Activated naive CD4-positive, alpha-beta T cell treated with anti-CD3 and anti-CD28 coated beads for 36 hours (primary cell): ENCODE data around the gene ITPR1. TPM values are rescaled to one million over a fixed set of nuclear protein-coding genes. Genes with fewer than 3 reads are reported as not detected.

Source experiments
- CTCF ChIA-PET: fragments of 350-600 bp; sonication (Branson Sonifier 250); formaldehyde crosslinking; loops from one replicate; lab custom pipeline; 2021; ENCODE audit warnings: antibody characterized with exemption; lab: Charles Lee
- DNase-seq: peaks from one replicate; pipeline ENCODE4 v3.0.0-alpha.2; 2020
- H3K27ac Mint-ChIP-seq: one replicate; pipeline ENCODE4 v1.8.0; 2021; ENCODE audit warnings: mild to moderate bottlenecking, mixed read lengths
- H3K27me3 Mint-ChIP-seq: one replicate; pipeline ENCODE4 v1.8.0; 2021; ENCODE audit warnings: low read depth, mixed read lengths
- H3K36me3 Mint-ChIP-seq: one replicate; pipeline ENCODE4 v1.8.0; 2021; ENCODE audit warnings: low read depth, mixed read lengths
- H3K4me1 Mint-ChIP-seq: one replicate; pipeline ENCODE4 v1.8.0; 2021; ENCODE audit warnings: low read depth, mixed read lengths
- H3K4me3 Mint-ChIP-seq: one replicate; pipeline ENCODE4 v1.8.0; 2021; ENCODE audit warnings: mild to moderate bottlenecking, moderate library complexity, mixed read lengths
- H3K9me3 Mint-ChIP-seq: one replicate; pipeline ENCODE4 v1.8.0; 2021; ENCODE audit warnings: mixed read lengths
- intact Hi-C: fragments of 100-400 bp; cut with micrococcal nuclease; formaldehyde crosslinking; loops from one replicate; pipeline ENCODE4 v1.15.1; 2023
- total RNA-seq, 2 experiments: library from RNA; stranded (reverse); gene quantifications; one replicate each; pipeline ENCODE4 v1.2.3, GENCODE V29; 2021

The ITPR1 gene
- total RNA-seq, 2 experiments from 2014 or later: 38.5 to 41.1 TPM

DNA sequence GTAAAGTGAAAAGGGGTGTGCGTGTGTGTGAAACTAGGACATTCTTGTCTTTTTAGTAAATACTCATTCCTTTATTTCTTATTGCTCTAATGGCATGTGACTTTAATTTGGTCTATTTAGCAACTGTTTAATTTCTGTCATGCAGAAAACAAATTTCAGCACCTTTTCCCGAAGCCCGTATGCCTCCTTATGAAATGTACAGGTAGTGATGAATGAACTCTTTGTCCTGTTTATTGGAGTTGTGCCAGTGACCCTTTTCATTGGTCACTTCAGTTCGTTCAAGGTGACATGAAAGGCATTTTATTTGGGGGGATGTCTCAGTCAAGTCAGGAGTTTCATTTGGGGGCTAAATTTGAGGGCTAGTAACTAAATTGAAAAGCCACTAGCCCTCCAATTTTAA, 55.2 kb downstream of the ITPR1 start:
- peaks cover 5% of the 10 kb centered on the region for H3K4me1 Mint-ChIP-seq
- no peak for DNase-seq
- H3K9me3 Mint-ChIP-seq: no peaks in the 10 kb centered on the region
- H3K27ac Mint-ChIP-seq: no peak overlapping the region
- H3K36me3 Mint-ChIP-seq: peaks cover 1% of the 10 kb centered on the region
- H3K27me3 Mint-ChIP-seq: no peaks in the 10 kb centered on the region
- H3K4me3 Mint-ChIP-seq: no peak overlapping the region
- CTCF ChIA-PET: no interaction called here
- intact Hi-C loops: no loop called here

DNA sequence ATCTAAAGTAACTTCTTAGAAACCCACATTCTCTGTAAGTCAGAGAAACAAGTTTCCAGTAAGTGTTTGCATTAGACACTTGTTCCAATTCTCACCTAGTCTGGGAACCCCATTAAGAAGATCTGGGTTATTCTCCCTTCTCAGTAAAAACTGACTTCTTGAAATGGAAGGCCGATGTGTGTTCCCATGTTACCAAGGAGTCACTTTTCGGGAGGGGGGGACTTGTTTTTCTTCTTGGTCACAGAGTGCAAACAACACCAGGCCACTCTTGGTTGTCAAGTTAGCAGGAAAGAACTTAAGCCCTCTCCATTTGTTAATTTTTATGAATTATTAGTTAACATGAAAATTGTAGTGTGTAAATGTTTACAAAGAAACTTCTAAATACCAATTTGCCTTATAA, 55.6 kb downstream of the ITPR1 start:
- peaks cover 5% of the 10 kb centered on the region for H3K4me1 Mint-ChIP-seq
- no peak overlapping the region for H3K4me3 Mint-ChIP-seq
- no peak for DNase-seq
- H3K27me3 Mint-ChIP-seq: no peaks in the 10 kb centered on the region
- H3K27ac Mint-ChIP-seq: no peak overlapping the region
- CTCF ChIA-PET: no interaction called here
- intact Hi-C loops: no loop called here
- H3K36me3 Mint-ChIP-seq: peaks cover 1% of the 10 kb centered on the region
- H3K9me3 Mint-ChIP-seq: no peaks in the 10 kb centered on the region

DNA sequence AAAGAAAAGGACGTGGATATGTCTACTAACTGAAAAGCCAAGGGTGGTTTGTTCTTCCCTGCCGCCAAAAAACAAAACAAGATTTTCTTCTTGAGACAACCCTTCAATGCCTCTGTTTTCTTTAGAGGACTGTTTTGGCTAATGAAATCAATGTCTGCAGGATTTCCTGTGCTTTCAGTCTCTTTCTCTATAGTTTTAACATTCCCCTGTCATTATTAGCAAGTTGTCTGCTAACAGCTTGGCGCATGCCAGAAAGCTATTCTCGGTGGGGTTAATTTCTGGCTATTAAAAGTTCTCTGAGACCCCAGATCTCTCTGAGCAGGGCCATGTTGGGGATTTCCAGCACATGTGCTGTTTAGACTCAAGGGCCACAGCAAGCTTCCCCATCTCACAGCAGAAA, 56.7 kb downstream of the ITPR1 start:
- peaks cover 3% of the 10 kb centered on the region for H3K4me1 Mint-ChIP-seq
- no peak overlapping the region for H3K27ac Mint-ChIP-seq
- intact Hi-C loops: no loop called here
- CTCF ChIA-PET: no interaction called here
- peaks cover 3% of the 10 kb centered on the region for H3K36me3 Mint-ChIP-seq
- DNase-seq: no peak
- H3K9me3 Mint-ChIP-seq: no peaks in the 10 kb centered on the region
- no peaks in the 10 kb centered on the region for H3K27me3 Mint-ChIP-seq
- H3K4me3 Mint-ChIP-seq: no peak overlapping the region

DNA sequence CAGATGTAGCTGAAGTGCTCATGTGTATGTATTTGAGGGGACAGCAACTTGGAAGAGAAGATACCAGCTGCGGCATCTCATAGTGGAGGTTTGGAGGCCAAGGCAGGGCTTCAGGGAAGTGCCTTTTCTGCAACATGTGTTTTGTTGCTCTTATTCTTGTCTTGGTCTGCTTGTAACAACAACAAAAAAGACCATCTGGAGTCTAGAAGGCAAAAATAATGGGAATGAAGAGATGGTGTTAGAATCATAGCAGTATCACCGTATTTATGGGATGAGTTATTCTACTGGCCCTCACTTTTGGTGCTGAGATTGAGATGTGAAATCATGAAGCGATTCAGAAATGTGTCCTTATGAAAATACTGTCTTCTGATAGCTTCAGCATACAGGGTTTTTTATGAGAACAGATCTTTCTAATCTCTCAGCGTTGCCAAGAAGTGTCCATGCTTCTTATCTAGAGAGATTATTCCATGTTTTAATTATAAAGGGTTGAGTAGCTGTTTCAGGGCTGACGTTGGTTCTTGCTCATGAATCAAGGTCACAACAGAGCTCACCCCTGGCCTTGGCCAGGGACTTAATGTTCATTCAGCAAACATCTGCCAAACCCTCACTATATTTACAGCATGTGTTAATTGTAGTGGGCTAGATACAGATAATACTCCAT, 58.0 kb downstream of the ITPR1 start:
- CTCF ChIA-PET: no interaction called here

GRCh38 chr3:4551794-4552442, 58.8 kb downstream of the ITPR1 start:
- no peak overlapping the region for H3K27ac Mint-ChIP-seq
- no peaks in the 10 kb centered on the region for H3K27me3 Mint-ChIP-seq
- H3K36me3 Mint-ChIP-seq: peaks cover 11% of the 10 kb centered on the region
- no peak for DNase-seq
- H3K4me3 Mint-ChIP-seq: no peak overlapping the region
- peaks cover 9% of the 10 kb centered on the region for H3K9me3 Mint-ChIP-seq
- CTCF ChIA-PET: interaction anchor here (0.6 to 0.9 kb wide), 3 partner anchors 7 to 201 kb away, joined by 3 to 6 read pairs (median 4); no protein-coding TSS in a partner anchor
- intact Hi-C loops: no loop called here
- H3K4me1 Mint-ChIP-seq: no peaks in the 10 kb centered on the region

More for the DNA sequence above, 58.0 kb downstream of the ITPR1 start:
- Mint-ChIP-seq H3K36me3 (peaks cover 5% of the 10 kb centered on the region), H3K4me3 (no peak overlapping the region), H3K9me3 (peaks cover 2% of the 10 kb centered on the region), H3K27ac (no peak overlapping the region), H3K4me1 (peaks cover 2% of the 10 kb centered on the region), H3K27me3 (no peaks in the 10 kb centered on the region)
- intact Hi-C loops: no loop called here
- no peak for DNase-seq

- H3K4me1 Mint-ChIP-seq: no peaks in the 10 kb centered on the region
- H3K27ac Mint-ChIP-seq: no peak overlapping the region
- H3K36me3 Mint-ChIP-seq: peaks cover 15% of the 10 kb centered on the region
- DNase-seq: no peak
- H3K4me3 Mint-ChIP-seq: no peak overlapping the region
- CTCF ChIA-PET: interaction anchor here (0.8 to 0.9 kb wide), 2 partner anchors 8 to 202 kb away, joined by 3 to 4 read pairs; no protein-coding TSS in a partner anchor
- no peaks in the 10 kb centered on the region for H3K27me3 Mint-ChIP-seq
- H3K9me3 Mint-ChIP-seq: peaks cover 15% of the 10 kb centered on the region
- intact Hi-C loops: no loop called here
Measured at GRCh38 chr3:4552811-4553210, 59.7 kb downstream of the ITPR1 start.

DNA sequence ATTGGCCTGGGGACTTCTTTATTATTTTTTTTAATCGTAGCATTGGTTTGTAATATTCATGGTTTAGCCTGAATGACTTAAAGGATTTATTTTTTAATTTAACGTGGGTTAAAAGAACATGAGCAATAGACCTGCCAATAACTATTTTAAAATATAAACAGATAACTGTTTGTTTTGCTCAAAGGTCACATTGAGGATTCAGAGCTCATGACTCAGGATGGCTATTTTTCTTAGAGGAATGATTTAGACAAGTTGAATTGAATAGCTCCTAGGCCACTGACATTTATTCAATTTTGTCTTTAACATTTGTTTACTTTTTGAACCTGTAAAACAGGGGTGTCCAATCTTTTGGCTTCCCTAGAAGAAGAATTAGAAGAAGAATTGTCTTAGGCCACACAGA, 68.5 kb downstream of the ITPR1 start:
- peaks cover 11% of the 10 kb centered on the region for H3K9me3 Mint-ChIP-seq
- CTCF ChIA-PET: interaction anchor here (0.7 to 1.5 kb wide), 5 partner anchors 9 to 74 kb away, joined by 3 to 7 read pairs (median 4); no protein-coding TSS in a partner anchor
- no peak overlapping the region for H3K27ac Mint-ChIP-seq
- H3K4me3 Mint-ChIP-seq: no peak overlapping the region
- H3K36me3 Mint-ChIP-seq: peaks cover 6% of the 10 kb centered on the region
- no peak for DNase-seq
- peaks cover 8% of the 10 kb centered on the region for H3K4me1 Mint-ChIP-seq
- H3K27me3 Mint-ChIP-seq: no peaks in the 10 kb centered on the region
- intact Hi-C loops: no loop called here

GRCh38 chr3:4562595-4562994, 69.4 kb downstream of the ITPR1 start:
- Mint-ChIP-seq H3K9me3 (peaks cover 3% of the 10 kb centered on the region), H3K4me3 (no peak overlapping the region), H3K27me3 (no peaks in the 10 kb centered on the region), H3K27ac (no peak overlapping the region), H3K4me1 (peaks cover 8% of the 10 kb centered on the region), H3K36me3 (no peaks in the 10 kb centered on the region)
- intact Hi-C loops: no loop called here
- CTCF ChIA-PET: interaction anchor here (0.7 to 1.3 kb wide), 2 partner anchors 10 to 490 kb away, joined by 3 to 4 read pairs; no protein-coding TSS in a partner anchor
- DNase-seq: no peak

GRCh38 chr3:4564270-4564669, 71.1 kb downstream of the ITPR1 start:
- H3K27me3 Mint-ChIP-seq: no peaks in the 10 kb centered on the region
- DNase-seq: no peak
- no peaks in the 10 kb centered on the region for H3K9me3 Mint-ChIP-seq
- no peaks in the 10 kb centered on the region for H3K36me3 Mint-ChIP-seq
- CTCF ChIA-PET: interaction anchor here (0.7 kb wide), 1 partner anchor 233 kb away, joined by 3 read pairs; no protein-coding TSS in a partner anchor
- intact Hi-C loops: no loop called here
- H3K4me1 Mint-ChIP-seq: peaks cover 12% of the 10 kb centered on the region
- no peak overlapping the region for H3K27ac Mint-ChIP-seq
- H3K4me3 Mint-ChIP-seq: no peak overlapping the region

DNA sequence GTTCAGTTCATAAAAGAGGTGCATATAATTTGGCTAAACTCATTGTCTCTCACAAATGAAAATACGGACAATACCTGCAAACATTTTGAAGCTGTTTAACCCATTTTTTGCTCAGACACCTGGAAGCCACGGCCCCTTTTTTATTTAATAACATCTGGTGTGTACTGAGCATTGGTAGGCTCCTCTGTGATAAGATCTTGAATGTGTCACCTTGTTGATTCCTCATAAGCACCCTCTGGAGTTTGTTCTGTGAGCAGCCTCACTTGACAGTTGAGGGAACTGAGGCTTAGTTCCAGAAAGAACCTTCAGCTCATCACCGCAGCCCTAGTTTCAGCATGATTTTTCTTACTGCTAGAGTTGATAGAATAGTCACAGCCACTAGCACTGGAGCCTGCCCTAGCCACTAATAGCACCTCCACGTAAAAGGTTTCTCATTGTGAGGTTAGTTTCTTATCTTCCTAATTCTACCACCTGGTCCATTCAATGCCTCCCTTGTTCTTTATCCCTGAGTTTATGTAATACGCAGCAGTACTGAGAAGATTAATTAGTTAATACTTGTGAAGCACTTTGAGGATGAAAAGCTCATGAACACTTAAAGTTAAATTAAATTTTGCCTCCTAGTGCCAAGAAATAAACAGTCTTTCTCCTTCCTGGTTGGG, 71.9 kb downstream of the ITPR1 start:
- DNase-seq: no peak
- CTCF ChIA-PET: no interaction called here
- Mint-ChIP-seq H3K27me3 (no peaks in the 10 kb centered on the region), H3K9me3 (no peaks in the 10 kb centered on the region), H3K4me3 (no peak overlapping the region), H3K27ac (no peak overlapping the region), H3K4me1 (peaks cover 12% of the 10 kb centered on the region), H3K36me3 (no peaks in the 10 kb centered on the region)
- intact Hi-C loops: no loop called here

DNA sequence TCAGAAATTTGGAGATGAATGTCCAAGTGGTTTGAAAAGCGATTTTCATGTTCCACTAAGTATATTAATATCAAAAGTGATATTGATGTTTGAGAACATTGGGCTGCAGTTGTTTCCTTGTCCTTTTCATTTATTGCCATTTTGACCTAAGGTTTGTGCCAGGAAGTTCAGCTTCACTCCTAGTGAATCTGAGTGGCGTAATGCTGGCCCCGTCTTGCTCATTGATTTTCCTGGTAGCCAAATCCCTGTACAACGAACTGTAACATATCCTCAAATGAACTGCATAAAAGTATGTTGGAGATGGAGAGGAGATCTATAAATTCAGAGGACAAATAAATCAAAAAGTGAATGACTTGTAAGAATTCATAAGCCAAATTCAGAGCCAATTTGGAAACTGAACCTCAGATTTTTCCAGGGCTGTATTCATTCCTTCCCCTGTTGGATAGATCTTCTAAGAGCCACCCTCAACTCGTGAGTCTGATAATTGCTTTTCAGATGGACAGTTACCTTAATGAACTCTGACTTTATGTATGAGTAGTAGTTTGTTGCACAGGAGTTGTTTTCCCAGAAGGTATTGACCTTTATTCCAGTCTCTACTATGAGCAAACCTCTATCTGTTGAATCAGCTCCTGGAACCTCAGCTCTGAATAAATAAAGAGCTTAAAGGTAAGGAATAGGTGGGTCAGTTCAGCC, 72.8 kb downstream of the ITPR1 start:
- CTCF ChIA-PET: interaction anchor here (0.6 kb wide), 1 partner anchor 177 kb away, joined by 3 read pairs; no protein-coding TSS in a partner anchor
- H3K27me3 Mint-ChIP-seq: no peaks in the 10 kb centered on the region
- DNase-seq: no peak
- H3K36me3 Mint-ChIP-seq: no peaks in the 10 kb centered on the region
- peaks cover 12% of the 10 kb centered on the region for H3K4me1 Mint-ChIP-seq
- no peak overlapping the region for H3K4me3 Mint-ChIP-seq
- H3K9me3 Mint-ChIP-seq: no peaks in the 10 kb centered on the region
- no peak overlapping the region for H3K27ac Mint-ChIP-seq
- intact Hi-C loops: no loop called here

DNA sequence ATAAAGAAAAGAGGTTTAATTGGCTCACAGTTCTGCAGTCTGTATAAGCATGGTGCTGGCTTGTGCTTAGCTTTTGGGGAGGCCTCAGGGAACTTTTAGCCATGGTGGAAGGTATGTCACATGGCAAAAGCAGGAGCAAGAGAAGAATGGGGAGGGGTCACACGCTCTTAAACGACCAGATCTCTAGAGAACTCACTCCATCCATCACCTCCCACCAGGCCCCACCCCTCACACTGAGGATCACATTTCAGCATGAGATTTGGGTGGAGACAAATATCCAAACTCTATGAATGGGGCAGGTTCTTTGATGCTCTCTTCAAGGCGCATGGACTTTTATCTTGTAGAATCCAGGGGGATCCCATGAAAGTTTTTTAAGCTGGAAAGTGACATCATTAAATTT, 75.7 kb downstream of the ITPR1 start:
- no peaks in the 10 kb centered on the region for H3K9me3 Mint-ChIP-seq
- H3K27ac Mint-ChIP-seq: no peak overlapping the region
- H3K4me3 Mint-ChIP-seq: no peak overlapping the region
- H3K4me1 Mint-ChIP-seq: peaks cover 16% of the 10 kb centered on the region
- intact Hi-C loops: no loop called here
- CTCF ChIA-PET: interaction anchor here (1.5 kb wide), 1 partner anchor 9 kb away, joined by 5 read pairs; no protein-coding TSS in a partner anchor
- no peaks in the 10 kb centered on the region for H3K27me3 Mint-ChIP-seq
- no peaks in the 10 kb centered on the region for H3K36me3 Mint-ChIP-seq
- DNase-seq: no peak
